HG03521 (cell line): ENCODE results near the gene NTM.

Source experiments
- ATAC-seq: cut with Tn5 transposase; IDR thresholded peaks from one replicate; pipeline ENCODE4 v1.9.1; 2021; ENCODE audit warnings: mild to moderate bottlenecking, moderate library complexity; ENCODE audit not compliant: unreplicated experiment

The NTM gene

GRCh38 chr11:131973061-131973460 is 602.6 kb downstream of the NTM start:
- ATAC-seq: no peak

- no peak for ATAC-seq
These were observed 605.2 kb downstream of the NTM start for GRCh38 chr11:131975619-131976018.

DNA sequence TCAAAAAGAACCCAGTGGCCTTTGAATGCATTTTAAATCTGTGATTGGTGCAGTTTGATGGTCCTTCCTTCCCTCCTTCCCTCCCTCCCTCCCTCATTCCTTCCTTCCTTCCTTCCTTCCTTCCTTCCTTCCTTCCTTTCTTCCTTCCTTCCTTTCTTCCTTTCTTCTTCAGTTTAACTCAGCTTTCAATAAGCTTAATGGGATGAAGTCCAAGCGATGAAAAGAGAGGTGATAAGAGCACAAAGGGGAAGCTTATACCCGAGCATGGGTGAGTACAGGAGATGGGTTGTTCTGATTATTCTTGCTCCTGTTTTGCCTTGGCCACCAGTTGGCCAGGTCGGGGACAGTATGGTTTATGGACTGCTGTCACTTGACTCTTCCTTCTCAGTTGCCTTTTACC is 605.6 kb downstream of the NTM start:
- no peak for ATAC-seq

DNA sequence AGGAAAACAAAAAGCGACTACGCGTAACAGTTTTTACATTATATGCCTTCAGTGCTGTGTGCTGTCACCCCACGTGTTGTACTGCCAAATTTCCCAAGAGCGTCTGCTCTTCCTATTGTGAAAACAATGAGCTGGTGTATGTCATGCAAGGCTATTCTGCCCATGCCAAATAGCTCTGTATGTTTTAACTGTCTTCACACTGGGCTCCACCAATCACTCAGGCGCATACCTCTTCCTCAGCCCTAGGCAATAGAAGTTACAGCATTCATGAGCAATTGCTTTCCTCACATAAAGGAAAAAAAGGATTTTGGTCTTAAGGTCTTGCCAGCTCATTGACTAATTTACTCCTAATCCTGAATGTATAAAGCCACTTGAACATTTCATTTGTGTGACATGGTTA is 606.8 kb downstream of the NTM start:
- ATAC-seq: no peak

GRCh38 chr11:131977854-131978253 is 607.4 kb downstream of the NTM start:
- ATAC-seq: no peak

- no peak for ATAC-seq
These were observed 607.9 kb downstream of the NTM start for GRCh38 chr11:131978351-131978750.

DNA sequence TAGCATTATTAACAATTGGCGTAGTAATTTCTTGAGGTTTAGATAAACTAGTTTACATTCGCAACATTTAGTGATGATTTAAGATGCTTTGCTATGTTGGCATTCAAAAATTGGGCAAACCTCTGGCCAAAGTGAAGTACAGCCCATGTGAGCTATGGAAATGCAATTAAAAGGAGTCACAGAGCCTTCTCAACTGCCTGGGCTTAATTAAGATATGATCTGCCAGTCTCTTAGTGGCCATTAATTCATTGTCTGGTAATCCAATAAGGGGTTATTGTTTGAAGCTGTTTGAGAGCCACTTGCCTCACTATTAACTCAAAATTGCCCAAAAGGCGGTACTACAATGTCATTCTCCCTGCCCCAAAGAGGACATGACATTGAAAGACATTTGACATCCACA is 608.9 kb downstream of the NTM start:
- ATAC-seq: no peak

GRCh38 chr11:131980199-131980598 is 609.8 kb downstream of the NTM start:
- ATAC-seq: no peak

DNA sequence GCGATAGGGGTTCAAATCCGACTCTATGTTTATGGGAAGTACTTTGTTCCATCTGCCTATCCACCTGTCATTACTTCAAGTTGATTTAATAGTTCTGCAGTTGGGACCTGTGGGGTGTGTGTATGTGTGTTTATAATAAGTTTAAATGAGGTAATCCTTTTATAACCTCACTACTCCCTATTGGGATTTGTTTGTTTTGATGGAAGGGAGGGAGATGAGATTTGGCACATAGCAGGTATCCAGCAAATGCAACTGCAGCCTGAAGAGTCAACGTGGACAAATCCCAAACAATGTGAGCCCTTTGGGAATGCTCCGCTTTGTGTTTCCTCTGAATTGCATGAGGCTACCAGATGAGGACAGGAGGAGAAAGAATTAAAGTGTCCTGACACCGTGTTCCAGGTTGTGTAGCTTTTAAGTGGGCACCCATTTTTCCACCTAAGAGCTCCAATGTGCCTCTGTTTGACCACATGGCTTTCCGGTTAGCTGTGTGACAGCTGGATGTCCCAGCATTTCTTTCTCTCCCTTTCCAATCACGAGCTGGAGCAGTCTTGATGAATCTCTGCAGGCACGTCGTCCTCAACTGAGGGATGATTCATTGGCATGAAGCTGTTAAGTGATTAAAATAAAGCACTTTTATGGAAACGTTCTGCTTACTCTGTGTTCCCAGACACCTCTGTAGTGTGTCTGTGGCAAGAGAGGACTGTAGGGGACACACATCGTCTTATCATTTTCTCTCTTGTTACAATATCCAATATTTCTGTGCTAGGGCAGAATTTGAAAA is 610.7 kb downstream of the NTM start:
- no peak for ATAC-seq

DNA sequence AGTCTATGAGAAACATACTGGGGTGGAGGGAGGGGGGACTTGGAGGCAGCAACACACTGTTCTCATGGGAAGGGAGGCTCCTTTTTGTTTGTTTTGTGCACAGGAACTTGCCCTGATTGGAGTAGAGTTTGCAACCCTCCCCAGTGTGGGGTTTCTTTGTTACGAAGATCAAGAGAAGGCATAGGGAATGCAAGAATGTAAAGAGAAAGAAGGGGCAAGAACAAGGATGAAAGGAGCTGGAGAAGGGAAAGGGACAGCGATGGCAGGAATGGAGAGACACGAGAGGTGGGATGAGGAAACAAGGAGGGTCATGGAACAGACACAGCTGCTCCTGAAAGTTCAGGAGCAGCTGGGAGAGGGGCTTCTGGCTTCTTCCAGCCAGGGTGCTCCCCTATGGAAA is 611.7 kb downstream of the NTM start:
- no peak for ATAC-seq

DNA sequence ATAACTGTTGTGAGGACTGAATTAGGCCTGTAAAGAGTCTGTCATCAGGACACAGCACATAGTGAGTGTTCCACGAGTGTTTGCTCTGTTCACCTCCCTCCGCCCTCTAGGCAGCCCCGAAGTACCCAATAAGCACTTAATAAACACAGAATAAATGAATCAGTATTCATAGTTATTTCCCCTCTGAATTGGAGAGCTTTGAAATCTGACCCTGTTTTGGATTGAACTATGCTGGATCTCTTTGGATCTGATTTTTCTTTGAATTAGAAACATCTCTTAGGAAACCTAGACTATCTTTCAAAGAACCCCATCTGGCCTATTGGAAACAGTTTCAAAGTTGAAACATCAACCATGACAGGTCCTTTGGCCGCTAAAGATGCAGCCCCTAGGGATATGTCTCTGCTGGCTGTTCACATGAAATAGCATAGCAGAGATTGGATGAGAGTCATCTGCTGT is 615.5 kb downstream of the NTM start:
- ATAC-seq: no peak

DNA sequence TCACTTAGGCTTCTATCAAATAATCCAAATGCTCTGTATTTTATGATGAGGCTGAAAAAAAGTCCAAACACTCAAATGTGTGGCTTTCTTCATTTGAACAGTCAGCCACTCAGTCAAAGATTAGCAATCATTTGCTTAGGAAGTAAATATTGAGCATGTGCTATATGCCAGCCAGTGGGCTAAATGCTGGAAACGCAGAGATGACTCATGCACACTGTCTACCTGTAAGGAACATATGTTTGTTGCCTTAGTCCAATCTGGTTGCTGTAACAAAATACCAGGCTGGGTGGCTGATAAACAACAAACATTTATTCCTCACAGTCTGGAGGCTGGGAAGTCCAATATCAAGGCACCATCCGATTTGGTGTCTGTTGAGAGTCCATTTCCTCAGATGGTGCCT is 617.3 kb downstream of the NTM start:
- ATAC-seq: no peak

DNA sequence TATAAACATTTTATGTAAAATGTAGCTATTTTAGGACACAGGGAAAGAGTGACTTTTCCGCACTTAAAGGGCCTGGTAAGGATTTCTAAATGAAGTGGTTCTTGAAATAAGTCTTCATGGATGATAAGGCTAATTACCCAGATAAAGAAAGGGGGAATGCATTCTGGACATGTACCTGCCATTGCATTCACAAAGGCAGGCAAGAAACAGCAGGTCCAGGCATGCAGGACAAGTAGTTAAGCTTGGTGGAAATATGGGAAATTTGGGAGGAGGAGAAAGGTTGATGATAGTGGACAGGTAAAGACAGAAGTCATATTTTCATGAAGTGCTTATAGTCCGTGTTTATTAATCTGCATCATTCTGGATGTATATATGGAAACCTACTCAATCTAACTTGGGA is 621.2 kb downstream of the NTM start:
- ATAC-seq: no peak

DNA sequence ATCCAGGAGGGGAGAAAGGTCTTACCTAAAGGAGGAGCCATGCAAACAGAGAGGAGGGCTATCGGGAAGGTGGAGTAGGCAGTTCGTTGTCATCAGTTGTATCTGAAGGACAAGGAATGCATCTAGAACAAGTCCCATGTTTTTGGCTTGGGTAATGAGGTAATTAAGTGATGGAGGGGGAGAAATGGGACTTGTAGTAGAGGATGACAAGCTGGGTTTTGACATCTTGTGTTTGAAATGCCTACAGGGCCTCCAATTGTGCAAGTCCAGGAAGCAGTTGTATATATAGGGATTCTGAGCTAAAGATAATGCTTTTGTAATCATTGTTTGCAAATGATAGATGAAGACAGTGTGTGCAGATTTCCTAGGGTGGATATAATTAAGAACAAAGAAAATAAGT is 622.8 kb downstream of the NTM start:
- ATAC-seq: no peak

GRCh38 chr11:131998020-131998419 is 627.6 kb downstream of the NTM start:
- no peak for ATAC-seq

- ATAC-seq: no peak
These were observed 628.7 kb downstream of the NTM start for GRCh38 chr11:131999084-131999483.

DNA sequence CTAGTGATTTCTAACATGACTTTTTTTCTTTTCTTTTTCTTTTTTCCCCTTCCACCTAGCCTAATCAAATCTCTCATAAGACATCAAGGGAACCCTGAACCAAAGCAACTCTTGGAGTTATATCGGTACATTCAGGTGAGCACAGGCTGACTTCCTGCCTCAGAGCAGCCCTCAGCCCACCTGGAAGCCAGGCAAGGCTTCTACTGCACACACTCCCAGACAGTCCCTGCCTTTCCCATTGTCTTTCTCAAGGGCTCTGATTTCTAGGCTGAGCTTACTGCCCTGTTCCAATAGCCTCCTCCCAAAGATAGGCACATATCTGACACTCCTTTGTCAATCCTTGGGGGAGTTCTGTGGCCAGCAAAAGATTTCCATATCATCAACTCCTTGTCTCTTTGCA is 629.5 kb downstream of the NTM start:
- ATAC-seq: no peak

DNA sequence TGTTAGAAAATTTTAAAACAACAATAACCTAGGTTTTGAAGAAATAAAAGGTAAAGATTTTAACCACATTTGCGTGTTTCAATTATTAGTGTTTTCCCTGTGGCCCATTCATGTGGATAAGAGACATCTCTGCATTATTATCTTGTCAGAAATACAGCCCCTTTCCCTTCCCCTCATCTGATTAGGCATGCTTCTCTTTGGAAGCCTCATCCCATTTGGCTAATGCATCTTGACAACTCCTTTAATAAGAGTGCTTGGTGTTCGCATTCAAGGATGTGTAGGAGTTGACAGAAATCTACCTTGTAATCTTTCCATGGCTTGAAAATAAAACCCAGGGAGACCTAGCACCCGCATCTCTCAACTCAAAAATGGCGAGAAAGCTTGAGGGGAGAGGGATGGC is 635.5 kb downstream of the NTM start:
- ATAC-seq: no peak

DNA sequence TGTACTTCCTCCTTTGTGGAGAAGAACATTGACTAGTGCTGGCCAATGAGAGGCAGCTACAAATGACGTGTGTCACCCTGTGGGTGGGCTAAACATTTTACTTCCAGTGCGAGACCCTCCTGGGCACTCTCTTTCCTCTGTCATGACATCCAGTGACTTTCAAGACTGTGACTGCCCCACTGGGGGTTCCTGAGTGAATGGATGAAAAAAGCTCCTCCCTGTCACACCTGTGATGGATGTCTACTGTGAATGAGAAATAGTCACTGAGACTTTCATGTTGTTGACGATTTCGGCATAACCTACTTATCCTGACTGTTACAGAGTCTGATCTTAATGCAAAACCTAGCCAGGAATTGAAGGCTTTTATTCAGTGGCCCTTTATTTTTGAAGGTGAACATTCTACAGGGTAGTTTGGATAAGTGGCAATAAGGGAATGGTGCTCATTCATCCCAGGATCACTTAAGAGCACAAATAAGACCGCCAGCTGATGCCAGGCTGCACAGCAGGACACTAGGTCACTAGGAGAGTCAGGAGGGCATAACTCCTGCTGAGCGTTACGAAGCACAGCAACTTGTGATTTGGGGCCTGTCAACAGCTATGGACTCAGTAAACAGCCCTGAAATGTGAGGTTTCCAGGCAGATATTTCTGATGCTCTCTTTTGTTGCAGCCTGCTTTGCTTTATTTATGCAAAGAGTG is 636.6 kb downstream of the NTM start:
- no peak for ATAC-seq

GRCh38 chr11:132008226-132008625 is 637.8 kb downstream of the NTM start:
- ATAC-seq: no peak

- ATAC-seq: no peak
These were observed 638.5 kb downstream of the NTM start for GRCh38 chr11:132008872-132009271.

- ATAC-seq: no peak
These were observed 649.6 kb downstream of the NTM start for GRCh38 chr11:132020001-132020400.

- ATAC-seq: no peak
These were observed 651.9 kb downstream of the NTM start for GRCh38 chr11:132022285-132022684.
